Neural cell (in vitro differentiated cells): ENCODE measurements around the gene STAU1.

ENCODE experiments used
- CTCF ChIP-seq: fragments of 450-650 bp; IDR thresholded peaks from 2 replicates; pipeline ENCODE4 v1.5.1; 2014; ENCODE audit warnings: antibody characterized with exemption, mild to moderate bottlenecking, moderate library complexity; ENCODE audit not compliant: poor library complexity, severe bottlenecking
- EP300 ChIP-seq: fragments of 450-650 bp; conservative IDR thresholded peaks from 2 replicates; pipeline ENCODE4 v1.6.1; 2014; ENCODE audit warnings: antibody characterized with exemption, mild to moderate bottlenecking, moderate library complexity; ENCODE audit not compliant: poor library complexity, severe bottlenecking
- EZH2 ChIP-seq: fragments of 200-600, 300-800 bp; shearing (Covaris generic), sonication (generic); IDR thresholded peaks from 2 replicates; pipeline ENCODE4 v1.6.1; 2014; ENCODE audit warnings: antibody characterized with exemption, low read length, borderline replicate concordance, mild to moderate bottlenecking; ENCODE audit not compliant: insufficient read depth, poor library complexity, severe bottlenecking
- MXI1 ChIP-seq: fragments of 450-650 bp; conservative IDR thresholded peaks from 2 replicates; pipeline ENCODE4 v1.6.1; 2014; ENCODE audit warnings: antibody characterized with exemption, mild to moderate bottlenecking; ENCODE audit not compliant: poor library complexity, severe bottlenecking
- POLR2AphosphoS5 ChIP-seq: IDR thresholded peaks from 2 replicates; pipeline ENCODE4 v1.6.1; 2012
- SMC3 ChIP-seq: fragments of 450-650 bp; conservative IDR thresholded peaks from 2 replicates; pipeline ENCODE4 v1.6.1; 2014; ENCODE audit warnings: antibody characterized with exemption, mild to moderate bottlenecking, moderate library complexity; ENCODE audit not compliant: poor library complexity
- TAF1 ChIP-seq: IDR thresholded peaks from 2 replicates; pipeline ENCODE4 v1.6.1; 2012; ENCODE audit warnings: low read depth

DNA sequence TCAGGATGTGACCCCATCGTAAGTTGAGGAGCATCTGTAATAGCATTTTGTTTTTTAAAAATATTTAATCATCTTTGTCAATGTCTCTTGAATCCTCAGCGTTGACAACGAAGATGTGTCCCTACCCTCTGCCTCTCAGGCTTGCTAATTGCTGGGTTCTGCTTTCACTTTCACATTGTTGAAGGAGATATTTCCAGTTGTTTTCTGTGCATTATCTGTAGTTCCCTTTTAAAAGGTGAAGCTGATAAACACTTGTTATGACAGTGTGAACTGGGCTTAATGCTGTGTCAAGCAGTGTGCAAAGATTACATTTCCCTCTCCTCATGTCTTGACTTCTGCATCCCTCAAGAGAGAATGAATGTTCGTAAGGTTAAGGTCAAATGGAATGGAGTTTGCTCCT is 87.2 kb downstream of the STAU1 start:
- TF ChIP-seq CTCF (no peak), EZH2 (no peak), POLR2AphosphoS5 (no peak), MXI1 (no peak), TAF1 (no peak), SMC3 (no peak), EP300 (no peak)
